Right lobe of liver (tissue), 4 donors: ENCODE measurements around the gene ITGA11.

ENCODE experiments used
- CTCF ChIP-seq, 4 donors: fragments of 200-600 bp in 3 of 4; fragments of 450-650 bp in 1 of 4; IDR thresholded peaks; one replicate each; pipeline versions ENCODE4 v1.5.1 to v1.8.0; 2016 to 2022; ENCODE audit warnings: antibody characterized with exemption in 4 of 4, mild to moderate bottlenecking in 2 of 4
- POLR2A ChIP-seq: fragments of 450-650 bp; IDR thresholded peaks from one replicate; pipeline ENCODE4 v1.6.1; 2017; ENCODE audit warnings: antibody characterized with exemption, mild to moderate bottlenecking
- donor health status: DM: no; HTN: no; CAD: no.
- donor health status: DM: no; HTN: no; CAD: no.
- donor health status: DM: no; HTN: yes; CAD: no.

GRCh38 chr15:68311859-68312557 lies 120.0 kb downstream of the ITGA11 start:
- TF ChIP-seq CTCF (IDR thresholded peaks at IDR 0.05) (no peak), POLR2A (no peak)
